Glomerular visceral epithelial cell (primary cell): ENCODE data around the gene STAC3.
A peak's percentile ranks its signal among the peaks of the same experiment; 100 is the strongest.

ENCODE experiments used
- DNase-seq: peaks from one replicate; pipeline ENCODE4 v3.0.0-alpha.2; 2016; ENCODE audit errors: extremely low spot score

The STAC3 gene

GRCh38 chr12:57222286-57223190 lies 28.4 kb downstream of the STAC3 start:
- DNase-seq = no peak

GRCh38 chr12:57221169-57221917 lies 29.6 kb downstream of the STAC3 start:
- DNase-seq = no peak

GRCh38 chr12:57220770-57221168 lies 30.2 kb downstream of the STAC3 start:
- DNase-seq = no peak

- DNase-seq = no peak
Measured at GRCh38 chr12:57219993-57220754, 30.8 kb downstream of the STAC3 start.

GRCh38 chr12:57219205-57219992 lies 31.6 kb downstream of the STAC3 start:
- DNase-seq = no peak

- DNase-seq = no peak
Measured at GRCh38 chr12:57218030-57218853, 32.7 kb downstream of the STAC3 start.

GRCh38 chr12:57216921-57217879 lies 33.8 kb downstream of the STAC3 start:
- no peak for DNase-seq

GRCh38 chr12:57216014-57216911 lies 34.7 kb downstream of the STAC3 start, which contains the start of gene NXPH4:
NXPH4 (plus strand) TSS chr12:57216794; CDS start chr12:57216970, 176 bp downstream.
- DNase-seq = no peak

- DNase-seq = peak; percentile 40
Measured at GRCh38 chr12:57215668-57216013, 35.3 kb downstream of the STAC3 start.

- no peak for DNase-seq
Measured at GRCh38 chr12:57215065-57215464, 35.9 kb downstream of the STAC3 start.

GRCh38 chr12:57214398-57214781 lies 36.6 kb downstream of the STAC3 start:
- peak; percentile 56 for DNase-seq

- DNase-seq = no peak
Measured at GRCh38 chr12:57213763-57214397, 37.1 kb downstream of the STAC3 start.

GRCh38 chr12:57213058-57213715 lies 37.8 kb downstream of the STAC3 start:
- DNase-seq = peak; percentile 84

GRCh38 chr12:57212701-57213057 lies 38.3 kb downstream of the STAC3 start:
- no peak for DNase-seq

GRCh38 chr12:57211791-57212700 lies 38.9 kb downstream of the STAC3 start:
- no peak for DNase-seq
